Astrocyte (in vitro differentiated cells and primary cell): ENCODE measurements around the gene TREML2.

ENCODE experiments used
- CTCF ChIP-seq: IDR thresholded peaks from 2 replicates; pipeline ENCODE4 v1.5.1; 2011; ENCODE audit warnings: low read depth, mild to moderate bottlenecking, inconsistent platforms, low read length, moderate library complexity; ENCODE audit not compliant: insufficient read depth
- EZH2 ChIP-seq: IDR thresholded peaks from 2 replicates; pipeline ENCODE4 v1.6.1; 2012; ENCODE audit warnings: mild to moderate bottlenecking, low read length, inconsistent platforms; ENCODE audit not compliant: insufficient read depth

- TF ChIP-seq CTCF: no peak
- no peak for TF ChIP-seq EZH2
Observed at GRCh38 chr6:41147917-41148316, 53.0 kb downstream of the TREML2 start.
